D341Med (cell line): ENCODE data around the gene ASB1.

Experiments
- DNase-seq: peaks from one replicate; pipeline ENCODE4 v3.0.0; 2012; ENCODE audit warnings: low spot score

The ASB1 gene, protein sequence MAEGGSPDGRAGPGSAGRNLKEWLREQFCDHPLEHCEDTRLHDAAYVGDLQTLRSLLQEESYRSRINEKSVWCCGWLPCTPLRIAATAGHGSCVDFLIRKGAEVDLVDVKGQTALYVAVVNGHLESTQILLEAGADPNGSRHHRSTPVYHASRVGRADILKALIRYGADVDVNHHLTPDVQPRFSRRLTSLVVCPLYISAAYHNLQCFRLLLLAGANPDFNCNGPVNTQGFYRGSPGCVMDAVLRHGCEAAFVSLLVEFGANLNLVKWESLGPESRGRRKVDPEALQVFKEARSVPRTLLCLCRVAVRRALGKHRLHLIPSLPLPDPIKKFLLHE

DNA sequence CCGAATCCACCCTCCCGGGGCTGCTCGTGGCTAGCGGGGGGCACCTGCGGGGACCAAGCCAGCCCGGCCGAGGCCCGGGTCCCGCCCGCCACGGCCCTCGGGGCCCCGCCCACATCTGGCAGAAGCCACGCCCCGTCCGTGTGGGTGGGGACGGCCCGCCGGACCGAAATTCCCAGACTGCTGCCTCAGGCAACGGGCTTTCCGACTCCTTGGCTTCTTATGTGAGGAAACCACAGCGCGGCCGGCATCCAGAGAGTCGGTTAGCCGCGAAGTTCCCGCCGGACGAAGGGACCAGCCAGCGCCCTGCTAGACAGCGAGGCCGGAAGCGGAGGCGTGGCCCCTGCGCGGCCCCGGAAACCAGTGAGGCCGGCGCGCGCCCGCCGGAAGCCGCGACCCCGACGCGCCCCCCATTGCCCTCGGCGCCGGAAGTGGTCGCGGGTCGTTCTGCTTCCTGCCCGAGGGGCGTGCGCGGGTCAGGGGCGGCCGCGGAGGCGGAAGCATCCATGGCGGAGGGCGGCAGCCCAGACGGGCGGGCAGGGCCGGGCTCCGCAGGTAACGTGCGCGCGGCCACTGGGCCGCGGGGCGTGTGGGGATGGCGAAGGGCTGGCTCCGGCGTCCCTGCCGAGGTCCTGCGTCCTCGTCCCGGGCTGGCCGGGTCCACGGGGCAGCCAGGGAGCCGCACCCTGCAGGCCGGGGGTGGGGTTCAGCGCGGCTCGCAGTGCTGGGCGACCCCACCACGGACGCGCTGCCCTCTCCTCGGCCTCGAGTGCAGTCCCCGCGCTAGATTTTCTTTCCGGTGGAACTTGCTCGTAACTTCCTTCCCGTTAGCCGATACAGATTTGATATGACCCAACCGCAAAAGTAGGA is at the start of gene ASB1:
Gene ASB1 (plus strand): TSS at position 360 of the 867 bp plus-strand sequence. CDS start 144 bp downstream, at position 504.
- DNase-seq, result peak; percentile 95

DNA sequence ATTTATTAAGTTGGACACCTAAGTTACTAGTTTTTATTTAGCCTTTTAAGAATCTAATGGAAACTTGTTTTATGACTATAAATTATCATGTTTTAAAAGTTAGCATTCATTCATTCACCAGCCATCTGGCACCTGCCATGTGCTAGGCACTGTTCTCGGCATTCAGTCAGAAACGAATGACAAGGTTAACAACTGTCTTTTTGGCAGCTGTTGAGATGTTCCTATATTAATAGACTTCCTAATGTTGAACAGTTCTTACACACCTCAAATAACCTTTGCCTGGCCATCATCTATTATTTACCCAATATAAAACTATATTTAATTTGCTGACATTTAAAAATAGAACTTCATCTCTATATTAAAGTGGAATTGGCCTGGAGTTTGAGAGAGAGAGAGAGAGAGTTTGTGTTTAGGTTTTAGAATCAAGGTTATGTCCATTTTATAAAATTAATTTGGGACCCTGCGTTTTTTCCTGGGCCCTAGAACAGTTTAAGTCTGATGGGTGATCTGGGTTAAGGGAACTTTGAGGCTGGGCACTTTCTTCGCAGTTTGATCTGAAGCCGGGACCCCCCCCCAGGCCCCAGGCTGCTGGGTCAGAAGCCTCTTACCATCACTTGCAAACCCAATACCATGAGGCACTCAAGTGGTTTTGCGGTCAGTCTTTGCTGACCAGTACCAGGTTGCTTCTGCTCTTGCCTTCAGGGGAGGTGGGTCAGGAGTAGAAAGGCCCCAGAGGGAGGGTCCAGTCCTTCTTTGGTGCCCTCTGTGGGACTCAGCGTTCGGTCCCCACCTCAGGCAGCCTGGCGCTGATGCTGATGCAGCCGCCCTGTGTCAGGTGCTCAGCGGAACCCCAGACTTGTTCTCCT is 48.3 kb upstream of the ASB1 start:
- no peak for DNase-seq

GRCh38 chr2:238379096-238379810 is 47.5 kb upstream of the ASB1 start:
- no peak for DNase-seq

DNA sequence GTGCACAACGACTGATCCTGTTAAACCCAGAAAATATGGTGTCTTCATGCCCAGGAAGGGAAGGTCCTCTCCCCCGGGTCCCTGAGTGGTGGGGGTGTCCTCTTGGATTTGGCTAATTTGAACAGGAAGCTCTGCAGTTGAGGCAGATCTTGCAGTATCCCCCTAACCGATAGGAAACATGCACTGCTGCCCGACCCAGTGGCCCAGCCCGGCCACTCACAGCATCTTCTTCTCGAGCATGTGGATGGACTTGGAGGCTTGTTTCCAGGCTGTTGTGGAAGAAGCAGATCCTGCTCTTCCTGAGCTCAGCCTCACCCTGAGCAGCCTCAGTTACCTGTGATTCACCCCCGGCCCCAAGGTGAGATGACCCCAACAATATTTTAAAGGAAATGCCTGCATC is 46.4 kb upstream of the ASB1 start:
- no peak for DNase-seq

DNA sequence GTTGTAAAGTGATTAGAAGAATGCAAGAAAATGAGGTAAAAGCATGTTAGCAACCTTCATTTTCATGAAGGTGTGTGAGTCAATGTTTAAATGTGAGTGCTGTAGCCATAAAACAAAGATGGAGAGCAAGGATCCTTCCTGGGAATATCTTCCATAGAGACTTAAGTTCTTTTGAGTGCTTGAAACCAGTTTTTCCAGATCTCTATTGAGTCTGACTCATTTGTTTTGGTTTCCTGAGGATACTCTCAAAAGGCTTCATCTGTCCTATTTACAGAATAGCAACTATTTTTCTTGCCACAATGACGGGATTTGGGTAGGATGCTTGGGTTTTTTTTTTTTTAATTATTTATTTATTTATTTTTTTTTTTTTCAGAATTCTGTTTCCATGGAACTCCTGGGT is 45.9 kb upstream of the ASB1 start:
- no peak for DNase-seq

GRCh38 chr2:238381341-238382115 is 45.2 kb upstream of the ASB1 start:
- no peak for DNase-seq

GRCh38 chr2:238382381-238382781 is 44.3 kb upstream of the ASB1 start:
- no peak for DNase-seq

DNA sequence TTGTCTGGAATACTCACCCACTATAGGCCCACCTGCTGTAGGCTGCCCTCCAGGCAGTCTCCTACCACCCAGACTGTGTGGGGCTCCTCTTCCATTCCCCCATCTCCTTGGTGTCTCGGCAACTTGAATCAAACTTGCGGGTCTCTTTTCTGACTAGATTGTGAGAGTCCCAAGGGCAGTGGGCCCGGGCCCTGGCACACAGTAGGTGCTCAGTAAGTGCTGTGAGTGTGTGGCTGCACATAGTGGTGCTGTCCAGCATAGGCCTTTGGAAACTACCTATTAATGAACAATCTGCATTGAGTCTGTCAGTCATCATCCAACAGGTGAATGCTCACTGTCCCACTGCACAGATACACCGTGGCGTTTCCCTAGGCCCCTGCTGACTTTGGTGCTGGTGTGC is 43.6 kb upstream of the ASB1 start:
- no peak for DNase-seq

- no peak for DNase-seq
Observed at GRCh38 chr2:238383743-238384380, 42.9 kb upstream of the ASB1 start.

DNA sequence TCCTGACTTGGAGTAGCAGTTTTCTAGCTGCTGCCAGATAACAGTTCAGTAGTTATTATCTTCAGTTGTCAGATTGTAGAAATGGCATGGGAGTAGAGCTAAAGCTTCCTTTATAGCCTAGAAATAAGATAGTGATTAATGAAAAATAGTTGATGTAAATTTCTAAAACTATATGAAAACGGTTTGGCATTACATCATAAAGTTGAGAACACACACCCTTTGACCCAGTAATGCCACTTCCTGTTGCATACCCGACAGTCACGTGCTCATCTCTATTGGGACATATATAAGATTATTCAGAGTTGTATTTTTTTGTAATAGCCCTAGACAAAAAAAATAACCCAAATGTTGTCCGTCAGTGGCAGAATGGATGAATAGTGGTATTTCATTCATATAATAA is 39.4 kb upstream of the ASB1 start:
- no peak for DNase-seq

GRCh38 chr2:238388794-238389193 is 37.9 kb upstream of the ASB1 start:
- DNase-seq, result no peak

- no peak for DNase-seq
Observed at GRCh38 chr2:238389988-238390589, 36.6 kb upstream of the ASB1 start.

GRCh38 chr2:238391042-238391689 is 35.6 kb upstream of the ASB1 start:
- DNase-seq, result no peak

GRCh38 chr2:238396663-238397062 is 30.1 kb upstream of the ASB1 start:
- no peak for DNase-seq

- DNase-seq, result no peak
Observed at GRCh38 chr2:238397356-238397755, 29.4 kb upstream of the ASB1 start.

DNA sequence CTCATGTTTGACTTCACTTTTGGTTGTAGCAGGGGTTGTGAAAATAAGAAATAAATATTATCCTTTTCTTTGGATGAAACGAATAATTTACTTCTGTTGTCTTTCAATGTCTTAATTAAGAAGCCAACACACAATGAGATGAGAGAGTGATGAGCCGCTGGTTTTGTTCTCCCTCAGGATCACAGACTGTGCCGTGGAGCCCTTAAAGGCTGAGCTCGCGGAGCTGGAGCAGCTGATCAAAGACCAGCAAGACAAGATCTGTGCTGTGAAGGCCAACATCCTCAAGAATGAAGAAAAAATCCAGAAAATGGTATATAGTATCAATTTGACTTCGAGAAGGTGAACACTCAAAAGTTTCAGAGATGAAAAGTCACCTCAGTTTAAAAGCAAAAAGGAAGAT is 28.1 kb upstream of the ASB1 start:
- no peak for DNase-seq

DNA sequence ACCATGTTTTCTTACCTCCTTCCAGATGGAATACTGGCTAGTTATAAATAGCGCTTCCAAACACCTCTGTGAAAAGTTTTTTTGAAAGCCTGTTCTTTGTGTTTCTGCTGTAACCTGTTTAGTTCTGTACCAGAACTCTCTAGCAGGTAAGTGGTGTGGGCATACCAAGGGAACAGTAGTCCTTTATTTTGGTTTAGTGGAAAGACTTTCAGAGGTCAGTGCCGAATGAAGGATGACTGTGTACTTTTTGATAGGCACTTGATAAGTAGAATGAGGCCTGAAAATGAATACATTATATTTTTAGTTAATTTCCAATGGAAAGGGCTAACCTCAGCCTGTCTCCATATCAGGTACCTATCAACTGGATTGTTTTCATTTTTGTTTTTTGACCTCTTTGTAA is 27.6 kb upstream of the ASB1 start:
- no peak for DNase-seq

DNA sequence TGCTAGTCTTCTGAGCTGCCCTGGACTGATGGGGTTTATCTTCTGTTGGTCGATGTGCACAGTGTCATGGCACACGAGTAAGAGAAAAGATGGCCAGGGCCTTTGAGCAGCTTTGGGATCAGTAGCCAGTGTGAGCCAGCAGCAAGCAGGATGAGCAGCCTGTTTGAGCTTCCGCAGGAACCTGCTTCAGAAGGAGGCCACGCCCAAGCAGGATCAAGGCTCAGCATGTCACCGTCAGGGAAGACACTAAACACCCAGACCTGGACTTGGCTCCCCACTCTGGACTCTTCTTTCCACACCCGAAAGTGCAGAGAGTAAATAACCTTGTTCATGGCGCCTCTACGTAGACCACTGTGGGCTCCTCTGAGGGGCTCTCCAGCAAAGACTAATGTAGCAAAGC is 25.2 kb upstream of the ASB1 start:
- DNase-seq, result no peak

DNA sequence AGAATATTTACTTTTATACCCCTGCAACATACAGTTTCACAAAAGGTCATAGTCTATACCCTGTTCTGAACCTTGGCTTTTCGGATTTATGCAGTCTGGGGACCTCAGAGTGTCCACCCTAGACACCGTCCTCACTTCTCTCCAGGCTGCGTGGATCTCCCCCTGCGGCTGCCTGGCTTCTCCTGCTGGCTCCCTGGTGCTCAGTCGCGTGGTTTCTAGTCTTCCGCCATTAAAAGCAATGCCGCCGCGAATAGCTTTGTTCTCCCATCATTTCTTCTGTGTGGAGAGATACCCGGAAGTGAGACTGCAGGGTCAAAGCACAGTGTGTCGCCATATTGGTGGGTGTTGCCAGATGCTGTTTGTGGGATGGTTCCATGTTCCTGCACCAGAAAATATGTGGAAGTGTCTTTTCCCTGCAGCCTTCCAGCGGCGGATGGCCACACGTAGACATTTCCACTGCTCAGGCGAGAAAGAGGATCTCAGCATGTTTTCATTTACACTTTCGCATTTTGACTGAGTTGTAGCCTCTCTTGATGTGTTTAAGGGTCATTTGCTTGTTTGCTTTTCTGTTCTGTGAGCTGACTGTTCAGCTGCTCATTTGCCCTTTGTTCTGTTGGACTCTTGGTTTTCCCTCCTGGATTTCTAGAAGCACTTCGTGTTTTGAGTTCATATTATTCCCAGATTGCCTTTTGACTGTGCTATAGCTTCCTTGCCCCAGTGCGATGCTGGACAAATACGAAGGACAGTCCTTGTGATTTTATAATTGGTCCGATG is 22.9 kb upstream of the ASB1 start:
- DNase-seq, result no peak
